Psoas muscle (tissue), 8 donors: ENCODE measurements around the gene ZNF416. TPM values are rescaled to one million over a fixed set of nuclear protein-coding genes. Genes with fewer than 3 reads are reported as not detected.

Source experiments
- ATAC-seq, 4 donors: fragments of 200-7000 bp; cut with Tn5 transposase; one replicate each; pipeline ENCODE4 v1.9.1; 2020; ENCODE audit warnings: moderate library complexity in 3 of 4, mild to moderate bottlenecking in 2 of 4
- DNase-seq, 2 donors: peaks; one replicate each; pipeline ENCODE4 v3.0.0-alpha.2; 2020
- H3K27ac ChIP-seq: fragments of 200-600 bp; one replicate; pipeline ENCODE4 v1.8.0; 2022
- H3K27me3 ChIP-seq, 3 donors: fragments of 200-600 bp in 1 of 3; one replicate each; pipeline versions ENCODE4 v1.6.1 to v1.8.0; 2013 to 2022; ENCODE audit warnings: low read length in 2 of 3, mild to moderate bottlenecking in 2 of 3, moderate library complexity in 1 of 3; ENCODE audit not compliant: insufficient read depth in 3 of 3
- H3K36me3 ChIP-seq, 2 donors: fragments of 200-600 bp in 1 of 2; one replicate each; pipeline versions ENCODE4 v1.6.1 to v1.8.0; 2013 to 2022; ENCODE audit warnings: low read depth in 1 of 2, mild to moderate bottlenecking in 1 of 2, moderate library complexity in 1 of 2; ENCODE audit not compliant: insufficient read depth in 1 of 2
- H3K4me1 ChIP-seq: fragments of 200-600 bp; one replicate; pipeline ENCODE4 v1.8.0; 2022
- H3K4me3 ChIP-seq: fragments of 200-600 bp; one replicate; pipeline ENCODE4 v1.8.0; 2022; ENCODE audit warnings: mild to moderate bottlenecking
- H3K9me3 ChIP-seq: fragments of 200-600 bp; one replicate; pipeline ENCODE4 v1.8.0; 2022
- WGBS, 3 donors: extraction: QIAGEN DNeasy Blood & Tissue Kit; methylation state at CpG; one replicate each; pipeline versions ENCODE4 v1.1.6 to v1.1.7; 2013; 5-methylcytosine and 5-hydroxymethylcytosine counted together
- intact Hi-C, 2 donors: fragments of 100-400 bp; cut with DNase I; formaldehyde crosslinking; loops; one replicate each; pipeline versions ENCODE4 v1.11.0 to v1.14.2; 2022
- polyA plus RNA-seq, 3 donors: library from polyadenylated mRNA; stranded (reverse); fragments of 200-250 nt; gene quantifications; one replicate each; pipeline ENCODE4 v1.2.3, GENCODE V29; 2013
- total RNA-seq, 4 donors: library from RNA; stranded (reverse); fragmentation: NEBNext Ultra II Directional in 2 of 4; extraction: Animal tissue kit (Norgen Biotek cat#: 25700) in 2 of 4; gene quantifications; one replicate each; pipeline versions ENCODE4 v1.2.1 to v1.2.4, GENCODE V29; 2021 to 2023
- TF ChIP-seq, protein P1 (sequence below): fragments of 200-600 bp; IDR thresholded peaks from one replicate; pipeline ENCODE4 v1.8.0; 2022; ENCODE audit warnings: antibody characterized with exemption
- donor health status: healthy with polysubstance abuse.
- donor health status: DM: no; HTN: no; CAD: no; lungs with moderate emphysema.
- donor health status: Bipolar disorder and iron deficiency.
- donor health status: healthy.
- donor health status: DM: yes; HTN: yes; CAD: no.
- donor health status: DM: no; HTN: no; CAD: no.
- donor health status: DM: no; HTN: no; CAD: no.
- donor health status: DM: yes; HTN: yes; CAD: no.

The ZNF416 gene
- total and polyA plus RNA-seq, 7 donors: 1.9 to 4.0 (median 2.3) TPM

DNA sequence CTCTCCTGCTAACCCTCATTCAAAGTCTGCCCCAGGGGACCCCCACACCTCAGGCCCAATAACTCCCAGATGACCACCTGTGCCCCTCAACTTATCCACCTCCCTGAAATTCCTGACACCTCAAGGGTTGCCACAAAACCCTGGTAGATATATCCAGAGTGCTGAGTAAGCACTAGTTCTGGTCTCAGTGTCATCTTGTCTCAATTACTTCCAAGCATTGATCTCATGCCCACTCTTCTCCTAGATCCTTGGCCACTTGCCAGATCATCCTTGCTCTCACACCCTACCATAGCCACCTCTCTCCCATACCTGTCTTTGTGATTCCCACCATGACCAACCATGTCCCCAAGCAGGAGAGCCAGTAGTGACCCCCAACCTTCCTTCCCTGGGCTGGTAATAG, 2.0 kb downstream of the ZNF416 start:
- Histone ChIP-seq H3K27me3 (no peaks in the 10 kb centered on the region), H3K36me3 (peaks cover 36 to 52% of the 10 kb centered on the region in 2 donors), H3K4me1 (peaks cover 11% of the 10 kb centered on the region), H3K4me3 (no peak overlapping the region), H3K9me3 (peaks cover 70% of the 10 kb centered on the region), H3K27ac (no peak overlapping the region)
- intact Hi-C loops: loop anchor here in 1 of 2 donors (5.0 kb wide), 1 partner anchor 49 kb away; the partner anchor contains the start of gene ZNF549
- TF ChIP-seq, protein P1, sequence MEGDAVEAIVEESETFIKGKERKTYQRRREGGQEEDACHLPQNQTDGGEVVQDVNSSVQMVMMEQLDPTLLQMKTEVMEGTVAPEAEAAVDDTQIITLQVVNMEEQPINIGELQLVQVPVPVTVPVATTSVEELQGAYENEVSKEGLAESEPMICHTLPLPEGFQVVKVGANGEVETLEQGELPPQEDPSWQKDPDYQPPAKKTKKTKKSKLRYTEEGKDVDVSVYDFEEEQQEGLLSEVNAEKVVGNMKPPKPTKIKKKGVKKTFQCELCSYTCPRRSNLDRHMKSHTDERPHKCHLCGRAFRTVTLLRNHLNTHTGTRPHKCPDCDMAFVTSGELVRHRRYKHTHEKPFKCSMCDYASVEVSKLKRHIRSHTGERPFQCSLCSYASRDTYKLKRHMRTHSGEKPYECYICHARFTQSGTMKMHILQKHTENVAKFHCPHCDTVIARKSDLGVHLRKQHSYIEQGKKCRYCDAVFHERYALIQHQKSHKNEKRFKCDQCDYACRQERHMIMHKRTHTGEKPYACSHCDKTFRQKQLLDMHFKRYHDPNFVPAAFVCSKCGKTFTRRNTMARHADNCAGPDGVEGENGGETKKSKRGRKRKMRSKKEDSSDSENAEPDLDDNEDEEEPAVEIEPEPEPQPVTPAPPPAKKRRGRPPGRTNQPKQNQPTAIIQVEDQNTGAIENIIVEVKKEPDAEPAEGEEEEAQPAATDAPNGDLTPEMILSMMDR: no peak
- no peak for ATAC-seq
- no peak for DNase-seq

DNA sequence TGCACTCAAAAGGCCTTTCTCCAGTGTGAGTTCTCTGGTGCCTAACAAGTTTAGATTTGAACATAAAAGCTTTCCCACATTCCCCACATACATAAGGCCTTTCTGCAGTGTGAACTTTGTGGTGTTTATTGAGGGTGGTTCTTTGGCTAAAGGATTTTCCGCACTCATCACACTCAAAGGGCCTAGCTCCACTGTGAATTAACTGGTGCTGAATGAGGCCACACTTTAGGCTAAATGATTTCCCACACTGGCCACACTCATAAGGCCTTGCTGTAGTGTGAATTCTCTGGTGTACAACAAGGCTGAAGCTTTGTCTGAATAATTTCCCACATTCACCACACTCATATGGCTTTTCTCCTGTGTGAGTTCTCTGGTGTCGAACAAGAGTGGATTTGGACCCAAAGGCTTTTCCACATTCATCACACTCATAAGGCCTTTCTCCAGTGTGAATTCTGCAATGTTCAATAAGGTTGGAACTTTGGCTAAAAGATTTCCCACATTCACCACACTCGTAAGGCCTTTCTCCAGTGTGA, 6.2 kb downstream of the ZNF416 start:
- TF ChIP-seq, protein P1: no peak
- Histone ChIP-seq H3K4me3 (no peak overlapping the region), H3K27me3 (no peaks in the 10 kb centered on the region), H3K36me3 (peaks cover 38 to 52% of the 10 kb centered on the region in 2 donors), H3K27ac (no peak overlapping the region), H3K9me3 (peaks cover 87% of the 10 kb centered on the region), H3K4me1 (peaks cover under 1% of the 10 kb centered on the region)
- DNase-seq: no peak
- no peak for ATAC-seq
- 94 to 99% (median 99%) methylated on average over 3 of the region's 3 CpGs for WGBS, 3 donors
- intact Hi-C loops: no loop called here

DNA sequence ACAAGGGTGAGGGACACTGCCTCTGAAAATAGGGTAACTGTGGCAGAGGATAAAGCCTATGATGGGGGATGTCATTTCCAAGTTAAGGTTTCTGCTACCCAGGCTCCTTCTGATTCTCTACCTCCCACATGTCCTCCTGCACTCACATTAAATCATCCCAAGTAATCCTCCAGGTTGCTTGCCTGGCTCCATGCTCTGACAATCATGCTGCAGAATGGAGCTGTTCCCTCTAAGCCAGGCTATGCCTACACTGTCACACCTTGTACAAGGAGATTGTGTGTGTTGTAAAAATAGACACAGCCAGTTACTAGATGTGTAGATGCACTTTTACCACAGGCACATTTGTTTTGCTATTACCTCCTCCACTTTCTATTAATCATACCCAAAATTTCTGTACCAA, 8.0 kb downstream of the ZNF416 start:
- Histone ChIP-seq H3K27me3 (peaks cover 0 to 1% (median 0%) of the 10 kb centered on the region in 3 donors), H3K9me3 (peaks cover 87% of the 10 kb centered on the region), H3K36me3 (peaks cover 36 to 38% of the 10 kb centered on the region in 2 donors), H3K4me1 (no peaks in the 10 kb centered on the region), H3K27ac (no peak overlapping the region), H3K4me3 (no peak overlapping the region)
- DNase-seq (no peak), ATAC-seq (no peak)
- TF ChIP-seq, protein P1: no peak
- intact Hi-C loops: no loop called here

DNA sequence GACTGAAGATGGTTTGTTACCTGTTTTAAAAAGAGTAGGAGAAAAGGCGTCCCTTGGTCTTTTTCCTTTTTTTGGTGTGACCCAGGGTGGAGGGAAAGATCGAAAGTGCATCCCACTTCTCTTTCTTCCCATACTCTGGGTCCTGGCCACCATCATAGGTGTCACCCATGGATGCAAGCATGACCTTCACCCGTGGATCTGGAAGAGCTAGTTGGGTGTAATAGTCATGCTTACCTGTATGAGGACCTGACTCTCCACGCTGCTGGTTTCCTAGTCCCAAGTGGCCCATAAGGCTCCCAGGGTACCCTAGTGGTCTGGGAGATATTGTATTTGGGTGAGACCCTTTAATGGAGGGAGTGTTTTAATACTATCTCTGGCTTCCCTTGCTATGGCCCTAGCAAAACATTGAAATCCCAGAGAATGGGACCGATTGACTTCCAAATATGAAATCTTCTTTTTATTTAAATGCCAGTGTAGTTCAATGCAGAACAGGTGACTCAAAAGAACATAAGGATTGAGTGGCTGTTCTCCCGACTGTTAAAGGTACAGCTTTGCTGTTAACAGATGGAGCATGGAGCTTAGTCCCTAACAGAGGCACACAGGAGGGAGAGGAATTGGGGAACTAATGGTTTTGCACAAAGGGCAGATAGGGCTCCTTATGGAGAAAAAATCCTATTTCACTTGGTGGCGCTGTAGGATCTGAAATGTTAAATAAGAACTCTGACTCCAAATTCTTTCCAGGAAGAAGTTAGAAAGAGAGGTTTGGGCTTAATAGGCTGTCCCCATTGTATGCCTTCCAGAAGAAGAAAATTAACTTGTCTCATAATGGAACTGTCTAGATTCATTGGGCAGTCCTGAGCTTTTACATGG, 12.1 kb downstream of the ZNF416 start:
- intact Hi-C loops: no loop called here
- ATAC-seq: no peak
- WGBS, 3 donors: 57 to 63% (median 59%) methylated on average over 7 of the region's 7 CpGs
- H3K36me3 ChIP-seq: peaks cover 0 to 2% of the 10 kb centered on the region in 2 donors
- DNase-seq: no peak
- no peak overlapping the region for H3K27ac ChIP-seq
- H3K27me3 ChIP-seq: peaks cover 0 to 2% (median 0%) of the 10 kb centered on the region in 3 donors
- no peaks in the 10 kb centered on the region for H3K4me1 ChIP-seq
- H3K4me3 ChIP-seq: no peak overlapping the region
- peaks cover 85% of the 10 kb centered on the region for H3K9me3 ChIP-seq
- TF ChIP-seq, protein P1: no peak
